AG08395 (cell line): ENCODE data around the gene TMSB15A.
"Not testable (repeated sequence)": the region's sequence is repeated elsewhere in the genome, so short reads cannot be mapped to it uniquely, and the experiment has no call there.

Experiments
- DNase-seq: peaks from one replicate; pipeline ENCODE4 v3.0.0; 2012; ENCODE audit warnings: mixed read lengths, low spot score

The TMSB15A gene

GRCh38 chrX:102515975-102516941, at the start of gene TMSB15A:
Gene TMSB15A, minus strand, starts transcription at chrX:102516739.
- peak; percentile 60 for DNase-seq

GRCh38 chrX:102560423-102561068, 44.0 kb upstream of the TMSB15A start:
- DNase-seq = no peak

- DNase-seq = no peak
These were observed 42.1 kb upstream of the TMSB15A start for GRCh38 chrX:102558607-102559006.

GRCh38 chrX:102548231-102548630, 31.7 kb upstream of the TMSB15A start:
- DNase-seq = no peak

- no peak for DNase-seq
These were observed 30.4 kb upstream of the TMSB15A start for GRCh38 chrX:102546828-102547493.

DNA sequence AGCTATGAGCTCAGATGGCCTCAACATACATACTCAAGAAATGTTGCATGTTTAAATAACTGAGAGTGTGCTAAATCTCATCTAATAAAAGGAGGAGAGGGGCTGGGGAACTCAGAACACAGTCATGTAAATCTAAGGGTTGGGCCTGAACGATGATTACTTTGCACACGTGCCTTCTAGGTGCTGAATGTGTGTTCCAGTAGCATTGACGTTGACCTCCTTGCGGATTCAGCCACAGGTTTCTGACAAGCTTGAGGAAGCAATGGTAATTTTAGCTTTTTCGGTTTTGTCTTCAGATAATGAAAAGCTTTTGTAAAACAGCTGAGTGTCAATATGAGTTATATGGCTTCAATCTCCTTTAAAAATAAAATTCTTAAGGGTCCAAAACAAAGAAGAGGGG, 29.6 kb upstream of the TMSB15A start:
- not testable (repeated sequence) for DNase-seq

DNA sequence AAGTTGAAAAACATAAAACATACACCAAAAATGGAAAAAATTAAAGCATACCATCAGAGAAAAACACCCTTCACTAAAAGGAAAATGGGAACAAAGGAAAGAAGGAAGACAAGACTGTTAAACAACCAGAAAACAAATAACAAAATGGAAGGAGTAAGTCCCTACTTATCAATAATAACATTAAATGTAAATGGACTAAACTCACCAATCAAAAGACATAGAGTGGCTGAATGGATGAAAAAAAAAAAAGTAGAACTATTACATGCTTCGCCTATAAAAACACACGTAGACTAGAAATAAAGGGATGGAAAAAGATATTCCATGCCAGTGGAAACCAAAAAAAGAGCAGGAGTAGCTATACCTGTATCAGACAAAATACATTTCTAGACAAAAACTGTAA, 19.4 kb upstream of the TMSB15A start:
- DNase-seq = no peak

GRCh38 chrX:102517326-102517725, 787 bp upstream of the TMSB15A start:
- DNase-seq = no peak

GRCh38 chrX:102514536-102514935, 2.0 kb downstream of the TMSB15A start:
- DNase-seq = no peak

GRCh38 chrX:102498732-102499131, 17.8 kb downstream of the TMSB15A start:
- no peak for DNase-seq

DNA sequence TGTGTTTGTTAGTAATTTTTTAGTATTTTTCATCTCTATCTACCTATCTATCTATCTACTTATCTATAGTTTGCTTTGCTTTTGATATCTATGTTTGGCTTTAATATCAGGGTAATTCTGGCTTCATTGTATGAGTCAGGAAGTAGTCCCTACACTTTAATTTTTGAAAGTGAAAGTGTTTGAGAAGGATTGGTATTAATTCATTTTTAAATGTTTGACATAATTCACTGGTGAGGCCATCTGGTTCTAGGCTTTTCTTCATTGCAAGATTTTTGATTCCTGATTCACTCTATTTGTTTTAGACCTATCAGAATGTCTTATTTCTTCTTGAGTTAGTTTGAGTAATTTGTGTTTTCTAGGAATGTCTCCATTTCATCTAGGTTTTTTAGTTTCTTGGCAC, 24.8 kb downstream of the TMSB15A start:
- no peak for DNase-seq

GRCh38 chrX:102478765-102479164, 37.8 kb downstream of the TMSB15A start:
- DNase-seq = not testable (repeated sequence)

- DNase-seq = not testable (repeated sequence)
These were observed 44.7 kb downstream of the TMSB15A start, which contains the start of gene TCP11X2 for GRCh38 chrX:102471762-102472220. Gene TCP11X2, minus strand, starts transcription at chrX:102471812.

GRCh38 chrX:102470215-102470614, 46.3 kb downstream of the TMSB15A start:
- not testable (repeated sequence) for DNase-seq
